ENCODE results near the gene OR14J1.

The OR14J1 gene

GRCh38 chr6:29355603-29356002 is 54.1 kb downstream of the OR14J1 start:
- CTCF ChIA-PET: no interaction called here
- no peak overlapping the region for H3K27ac Mint-ChIP-seq
- no peaks in the 10 kb centered on the region for H3K9me3 Mint-ChIP-seq
- no peak for DNase-seq
- H3K4me1 Mint-ChIP-seq: no peaks in the 10 kb centered on the region
- no peaks in the 10 kb centered on the region for H3K36me3 Mint-ChIP-seq
- H3K4me3 Mint-ChIP-seq: no peak overlapping the region
- H3K27me3 Mint-ChIP-seq: peaks cover 14% of the 10 kb centered on the region
